ENCODE data around the gene TMEM143.

The TMEM143 gene

GRCh38 chr19:48371367-48371766 lies 7.6 kb upstream of the TMEM143 start:
- Histone ChIP-seq H3K4me3 (ENCODE audit: low read depth, low read length) (no peak overlapping the region), H3K36me3 (ENCODE audit: control insufficient read depth in 1 of 2, insufficient read depth in 2 of 2, low read length in 2 of 2) (no peaks in the 10 kb centered on the region), H4K91ac (ENCODE audit: low read depth, low read length) (no peak overlapping the region), H4K12ac (ENCODE audit: low read depth, low read length) (no peak overlapping the region), H3K18ac (ENCODE audit: low read length) (no peak overlapping the region), H3K79me1 (ENCODE audit: low read length) (no peaks in the 10 kb centered on the region), H3K27me3 (ENCODE audit: insufficient read depth, low read length) (no peaks in the 10 kb centered on the region), H3K79me2 (ENCODE audit: control insufficient read depth, insufficient read depth, low read length, poor library complexity) (no peaks in the 10 kb centered on the region), H3K9ac (ENCODE audit: low read length) (no peak overlapping the region), H3K23ac (ENCODE audit: low read length) (no peak overlapping the region), H2AK5ac (ENCODE audit: low read length) (no peak overlapping the region), H2BK12ac (ENCODE audit: low read length) (no peak overlapping the region), H4K8ac (ENCODE audit: low read depth, low read length) (no peak overlapping the region), H2BK120ac (ENCODE audit: insufficient read depth, low read length, poor library complexity) (no peak overlapping the region), H3K4me2 (ENCODE audit: low read length) (no peak overlapping the region), H3K9me3 (ENCODE audit: insufficient read depth, low read depth, low read length) (no peaks in the 10 kb centered on the region), H2BK5ac (ENCODE audit: low read depth, low read length, poor library complexity) (no peak overlapping the region), H3K27ac (ENCODE audit: low read depth, low read length) (no peak overlapping the region), H3K4me1 (ENCODE audit: control insufficient read depth in 1 of 2, insufficient read depth in 2 of 2, low read length in 2 of 2) (no peaks in the 10 kb centered on the region), H2AFZ (ENCODE audit: insufficient read depth, low read length, poor library complexity) (no peak overlapping the region), H3K4ac (ENCODE audit: low read depth, low read length) (no peak overlapping the region), H3K14ac (ENCODE audit: low read length) (no peak overlapping the region)
- WGBS (ENCODE audit: extremely low coverage, insufficient coverage, insufficient read length): no CpG with 5 or more reads among the region's 7 CpGs
- no peak for DNase-seq

GRCh38 chr19:48370955-48371354 lies 7.2 kb upstream of the TMEM143 start:
- no peaks in the 10 kb centered on the region for H3K9me3 ChIP-seq (ENCODE audit: insufficient read depth, low read depth, low read length)
- no peaks in the 10 kb centered on the region for H3K27me3 ChIP-seq (ENCODE audit: insufficient read depth, low read length)
- H3K4ac ChIP-seq (ENCODE audit: low read depth, low read length): no peak overlapping the region
- H3K9ac ChIP-seq (ENCODE audit: low read length): no peak overlapping the region
- H3K36me3 ChIP-seq (ENCODE audit: control insufficient read depth in 1 of 2, insufficient read depth in 2 of 2, low read length in 2 of 2): no peaks in the 10 kb centered on the region
- no peak overlapping the region for H3K27ac ChIP-seq (ENCODE audit: low read depth, low read length)
- H2BK120ac ChIP-seq (ENCODE audit: insufficient read depth, low read length, poor library complexity): no peak overlapping the region
- peak; percentile 33 to 68 for DNase-seq
- no peak overlapping the region for H4K12ac ChIP-seq (ENCODE audit: low read depth, low read length)
- H2BK5ac ChIP-seq (ENCODE audit: low read depth, low read length, poor library complexity): no peak overlapping the region
- whole genome bisulfite sequencing (ENCODE audit: extremely low coverage, insufficient coverage, insufficient read length): no CpG with 5 or more reads among the region's 4 CpGs
- no peak overlapping the region for H2AK5ac ChIP-seq (ENCODE audit: low read length)
- no peaks in the 10 kb centered on the region for H3K79me2 ChIP-seq (ENCODE audit: control insufficient read depth, insufficient read depth, low read length, poor library complexity)
- no peak overlapping the region for H3K23ac ChIP-seq (ENCODE audit: low read length)
- no peak overlapping the region for H4K91ac ChIP-seq (ENCODE audit: low read depth, low read length)
- no peak overlapping the region for H3K4me3 ChIP-seq (ENCODE audit: low read depth, low read length)
- H3K79me1 ChIP-seq (ENCODE audit: low read length): no peaks in the 10 kb centered on the region
- H2AFZ ChIP-seq (ENCODE audit: insufficient read depth, low read length, poor library complexity): no peak overlapping the region
- H3K18ac ChIP-seq (ENCODE audit: low read length): no peak overlapping the region
- H4K8ac ChIP-seq (ENCODE audit: low read depth, low read length): no peak overlapping the region
- H2BK12ac ChIP-seq (ENCODE audit: low read length): no peak overlapping the region
- no peak overlapping the region for H3K14ac ChIP-seq (ENCODE audit: low read length)
- no peaks in the 10 kb centered on the region for H3K4me1 ChIP-seq (ENCODE audit: control insufficient read depth in 1 of 2, insufficient read depth in 2 of 2, low read length in 2 of 2)
- no peak overlapping the region for H3K4me2 ChIP-seq (ENCODE audit: low read length)

- Histone ChIP-seq H3K36me3 (ENCODE audit: control insufficient read depth in 1 of 2, insufficient read depth in 2 of 2, low read length in 2 of 2) (no peaks in the 10 kb centered on the region), H3K4me1 (ENCODE audit: control insufficient read depth in 1 of 2, insufficient read depth in 2 of 2, low read length in 2 of 2) (peaks cover 4 to 5% of the 10 kb centered on the region in 2 experiments), H3K79me2 (ENCODE audit: control insufficient read depth, insufficient read depth, low read length, poor library complexity) (no peaks in the 10 kb centered on the region), H3K4me3 (ENCODE audit: low read depth, low read length) (no peak overlapping the region), H3K27me3 (ENCODE audit: insufficient read depth, low read length) (no peaks in the 10 kb centered on the region), H3K4me2 (ENCODE audit: low read length) (no peak overlapping the region), H3K14ac (ENCODE audit: low read length) (no peak overlapping the region), H3K27ac (ENCODE audit: low read depth, low read length) (no peak overlapping the region), H2AK5ac (ENCODE audit: low read length) (no peak overlapping the region), H3K4ac (ENCODE audit: low read depth, low read length) (no peak overlapping the region), H3K79me1 (ENCODE audit: low read length) (peaks cover 7% of the 10 kb centered on the region), H3K23ac (ENCODE audit: low read length) (no peak overlapping the region), H2AFZ (ENCODE audit: insufficient read depth, low read length, poor library complexity) (no peak overlapping the region), H3K9ac (ENCODE audit: low read length) (no peak overlapping the region), H3K18ac (ENCODE audit: low read length) (no peak overlapping the region), H4K91ac (ENCODE audit: low read depth, low read length) (no peak overlapping the region), H4K8ac (ENCODE audit: low read depth, low read length) (no peak overlapping the region), H3K9me3 (ENCODE audit: insufficient read depth, low read depth, low read length) (peaks cover 3% of the 10 kb centered on the region), H4K12ac (ENCODE audit: low read depth, low read length) (no peak overlapping the region), H2BK5ac (ENCODE audit: low read depth, low read length, poor library complexity) (no peak overlapping the region), H2BK12ac (ENCODE audit: low read length) (no peak overlapping the region), H2BK120ac (ENCODE audit: insufficient read depth, low read length, poor library complexity) (no peak overlapping the region)
- no peak for DNase-seq
- WGBS (ENCODE audit: extremely low coverage, insufficient coverage, insufficient read length): no CpG with 5 or more reads among the region's 14 CpGs
These were observed 5.2 kb upstream of the TMEM143 start for GRCh38 chr19:48368936-48369335.

- Histone ChIP-seq H2AFZ (ENCODE audit: insufficient read depth, low read length, poor library complexity) (no peak overlapping the region), H3K27ac (ENCODE audit: low read depth, low read length) (no peak overlapping the region), H3K36me3 (ENCODE audit: control insufficient read depth in 1 of 2, insufficient read depth in 2 of 2, low read length in 2 of 2) (no peaks in the 10 kb centered on the region), H2BK120ac (ENCODE audit: insufficient read depth, low read length, poor library complexity) (no peak overlapping the region), H3K23ac (ENCODE audit: low read length) (no peak overlapping the region), H3K9ac (ENCODE audit: low read length) (no peak overlapping the region), H3K4me2 (ENCODE audit: low read length) (no peak overlapping the region), H3K4me1 (ENCODE audit: control insufficient read depth in 1 of 2, insufficient read depth in 2 of 2, low read length in 2 of 2) (peaks cover 4 to 5% of the 10 kb centered on the region in 2 experiments), H3K27me3 (ENCODE audit: insufficient read depth, low read length) (no peaks in the 10 kb centered on the region), H4K8ac (ENCODE audit: low read depth, low read length) (no peak overlapping the region), H3K14ac (ENCODE audit: low read length) (no peak overlapping the region), H3K4me3 (ENCODE audit: low read depth, low read length) (no peak overlapping the region), H3K79me1 (ENCODE audit: low read length) (peaks cover 13% of the 10 kb centered on the region), H2BK12ac (ENCODE audit: low read length) (no peak overlapping the region), H3K79me2 (ENCODE audit: control insufficient read depth, insufficient read depth, low read length, poor library complexity) (no peaks in the 10 kb centered on the region), H3K9me3 (ENCODE audit: insufficient read depth, low read depth, low read length) (peaks cover 3% of the 10 kb centered on the region), H2BK5ac (ENCODE audit: low read depth, low read length, poor library complexity) (no peak overlapping the region), H4K12ac (ENCODE audit: low read depth, low read length) (no peak overlapping the region), H2AK5ac (ENCODE audit: low read length) (no peak overlapping the region), H4K91ac (ENCODE audit: low read depth, low read length) (no peak overlapping the region), H3K18ac (ENCODE audit: low read length) (no peak overlapping the region), H3K4ac (ENCODE audit: low read depth, low read length) (no peak overlapping the region)
- WGBS (ENCODE audit: extremely low coverage, insufficient coverage, insufficient read length): no CpG with 5 or more reads among the region's 5 CpGs
- DNase-seq: no peak
These were observed 4.1 kb upstream of the TMEM143 start for GRCh38 chr19:48367855-48368254.
